Measurements from ENCODE around the gene DDX24.

The DDX24 gene

GRCh38 chr14:94123868-94124267 is 42.9 kb upstream of the DDX24 start:
- H3K9ac ChIP-seq (ENCODE audit: low read depth, low read length), result no peak overlapping the region

GRCh38 chr14:94123296-94123695 is 42.3 kb upstream of the DDX24 start:
- no peak overlapping the region for H3K9ac ChIP-seq (ENCODE audit: low read depth, low read length)
- no peak overlapping the region for H3K4me3 ChIP-seq (ENCODE audit: low read length)
- H3K4me1 ChIP-seq (ENCODE audit: insufficient read depth, low read length), result no peaks in the 10 kb centered on the region
- peaks cover 5% of the 10 kb centered on the region; the same call in 1 of the 2 replicates for H3K9me3 ChIP-seq (ENCODE audit: insufficient read depth, low read depth, low read length)
- WGBS, result 92% methylated on average over 9 of the region's 9 CpGs
- H3K27ac ChIP-seq (ENCODE audit: low read depth, low read length), result no peak overlapping the region
- no peaks in the 10 kb centered on the region for H3K27me3 ChIP-seq (ENCODE audit: insufficient read depth, low read length)
- H3K36me3 ChIP-seq (ENCODE audit: insufficient read depth, low read length), result no peaks in the 10 kb centered on the region

More at GRCh38 chr14:94123868-94124267, 42.9 kb upstream of the DDX24 start:
- Histone ChIP-seq H3K4me3 (ENCODE audit: low read length) (no peak overlapping the region), H3K27ac (ENCODE audit: low read depth, low read length) (no peak overlapping the region), H3K9me3 (ENCODE audit: insufficient read depth, low read depth, low read length) (peaks cover 5% of the 10 kb centered on the region; the same call in 1 of the 2 replicates), H3K27me3 (ENCODE audit: insufficient read depth, low read length) (no peaks in the 10 kb centered on the region), H3K4me1 (ENCODE audit: insufficient read depth, low read length) (no peaks in the 10 kb centered on the region), H3K36me3 (ENCODE audit: insufficient read depth, low read length) (no peaks in the 10 kb centered on the region)
- WGBS, result 100% methylated on average over 1 of the region's 1 CpG

GRCh38 chr14:94122438-94122837 is 41.4 kb upstream of the DDX24 start:
- Histone ChIP-seq H3K4me1 (ENCODE audit: insufficient read depth, low read length) (no peaks in the 10 kb centered on the region), H3K36me3 (ENCODE audit: insufficient read depth, low read length) (no peaks in the 10 kb centered on the region), H3K9ac (ENCODE audit: low read depth, low read length) (no peak overlapping the region), H3K27me3 (ENCODE audit: insufficient read depth, low read length) (no peaks in the 10 kb centered on the region), H3K4me3 (ENCODE audit: low read length) (no peak overlapping the region), H3K9me3 (ENCODE audit: insufficient read depth, low read depth, low read length) (peaks cover 5% of the 10 kb centered on the region; the same call in 1 of the 2 replicates), H3K27ac (ENCODE audit: low read depth, low read length) (no peak overlapping the region)
- 62% methylated on average over 3 of the region's 3 CpGs for WGBS

- 80% methylated on average over 3 of the region's 3 CpGs for WGBS
- no peaks in the 10 kb centered on the region for H3K4me1 ChIP-seq (ENCODE audit: insufficient read depth, low read length)
- H3K9ac ChIP-seq (ENCODE audit: low read depth, low read length), result no peak overlapping the region
- H3K9me3 ChIP-seq (ENCODE audit: insufficient read depth, low read depth, low read length), result peaks cover 5% of the 10 kb centered on the region; the same call in 1 of the 2 replicates
- no peak overlapping the region for H3K27ac ChIP-seq (ENCODE audit: low read depth, low read length)
- H3K36me3 ChIP-seq (ENCODE audit: insufficient read depth, low read length), result no peaks in the 10 kb centered on the region
- H3K4me3 ChIP-seq (ENCODE audit: low read length), result no peak overlapping the region
- no peaks in the 10 kb centered on the region for H3K27me3 ChIP-seq (ENCODE audit: insufficient read depth, low read length)
Measured at GRCh38 chr14:94121485-94121884, 40.5 kb upstream of the DDX24 start.

- H3K27me3 ChIP-seq (ENCODE audit: insufficient read depth, low read length), result no peaks in the 10 kb centered on the region
- WGBS, result 89% methylated on average over 5 of the region's 5 CpGs
- no peak overlapping the region for H3K4me3 ChIP-seq (ENCODE audit: low read length)
- H3K9me3 ChIP-seq (ENCODE audit: insufficient read depth, low read depth, low read length), result peaks cover 5% of the 10 kb centered on the region; the same call in 1 of the 2 replicates
- no peak overlapping the region for H3K9ac ChIP-seq (ENCODE audit: low read depth, low read length)
- H3K27ac ChIP-seq (ENCODE audit: low read depth, low read length), result no peak overlapping the region
- no peaks in the 10 kb centered on the region for H3K4me1 ChIP-seq (ENCODE audit: insufficient read depth, low read length)
- H3K36me3 ChIP-seq (ENCODE audit: insufficient read depth, low read length), result no peaks in the 10 kb centered on the region
Measured at GRCh38 chr14:94120667-94121340, 39.8 kb upstream of the DDX24 start.

- H3K27me3 ChIP-seq (ENCODE audit: insufficient read depth, low read length), result no peaks in the 10 kb centered on the region
- no peak overlapping the region for H3K4me3 ChIP-seq (ENCODE audit: low read length)
- no peaks in the 10 kb centered on the region for H3K4me1 ChIP-seq (ENCODE audit: insufficient read depth, low read length)
- no peaks in the 10 kb centered on the region for H3K36me3 ChIP-seq (ENCODE audit: insufficient read depth, low read length)
- no peak overlapping the region for H3K27ac ChIP-seq (ENCODE audit: low read depth, low read length)
- H3K9ac ChIP-seq (ENCODE audit: low read depth, low read length), result no peak overlapping the region
- H3K9me3 ChIP-seq (ENCODE audit: insufficient read depth, low read depth, low read length), result peaks cover 5% of the 10 kb centered on the region; the same call in 1 of the 2 replicates
Measured at GRCh38 chr14:94119071-94119470, 38.1 kb upstream of the DDX24 start.

- Histone ChIP-seq H3K4me1 (ENCODE audit: insufficient read depth, low read length) (no peaks in the 10 kb centered on the region), H3K4me3 (ENCODE audit: low read length) (no peak overlapping the region), H3K27me3 (ENCODE audit: insufficient read depth, low read length) (no peaks in the 10 kb centered on the region), H3K9ac (ENCODE audit: low read depth, low read length) (no peak overlapping the region), H3K9me3 (ENCODE audit: insufficient read depth, low read depth, low read length) (peaks cover 5% of the 10 kb centered on the region; the same call in 1 of the 2 replicates), H3K27ac (ENCODE audit: low read depth, low read length) (no peak overlapping the region), H3K36me3 (ENCODE audit: insufficient read depth, low read length) (no peaks in the 10 kb centered on the region)
- 88% methylated on average over 9 of the region's 9 CpGs for WGBS
Measured at GRCh38 chr14:94117856-94118255, 36.9 kb upstream of the DDX24 start.

- H3K9ac ChIP-seq (ENCODE audit: low read depth, low read length), result no peak overlapping the region
- WGBS, result 96% methylated on average over 10 of the region's 10 CpGs
- H3K4me3 ChIP-seq (ENCODE audit: low read length), result no peak overlapping the region
- H3K27me3 ChIP-seq (ENCODE audit: insufficient read depth, low read length), result no peaks in the 10 kb centered on the region
- H3K27ac ChIP-seq (ENCODE audit: low read depth, low read length), result no peak overlapping the region
- H3K4me1 ChIP-seq (ENCODE audit: insufficient read depth, low read length), result no peaks in the 10 kb centered on the region
- peaks cover 5% of the 10 kb centered on the region; the same call in 1 of the 2 replicates for H3K9me3 ChIP-seq (ENCODE audit: insufficient read depth, low read depth, low read length)
- H3K36me3 ChIP-seq (ENCODE audit: insufficient read depth, low read length), result no peaks in the 10 kb centered on the region
Measured at GRCh38 chr14:94116701-94117100, 35.7 kb upstream of the DDX24 start.

GRCh38 chr14:94115631-94116030 is 34.6 kb upstream of the DDX24 start:
- H3K36me3 ChIP-seq (ENCODE audit: insufficient read depth, low read length), result no peaks in the 10 kb centered on the region
- 90% methylated on average over 15 of the region's 15 CpGs for WGBS
- H3K9ac ChIP-seq (ENCODE audit: low read depth, low read length), result no peak overlapping the region
- H3K4me3 ChIP-seq (ENCODE audit: low read length), result no peak overlapping the region
- no peaks in the 10 kb centered on the region for H3K27me3 ChIP-seq (ENCODE audit: insufficient read depth, low read length)
- H3K9me3 ChIP-seq (ENCODE audit: insufficient read depth, low read depth, low read length), result peaks cover 5% of the 10 kb centered on the region; the same call in 1 of the 2 replicates
- H3K27ac ChIP-seq (ENCODE audit: low read depth, low read length), result no peak overlapping the region
- no peaks in the 10 kb centered on the region for H3K4me1 ChIP-seq (ENCODE audit: insufficient read depth, low read length)

GRCh38 chr14:94115058-94115591 is 34.1 kb upstream of the DDX24 start:
- WGBS, result 89% methylated on average over 4 of the region's 4 CpGs
- Histone ChIP-seq H3K9ac (ENCODE audit: low read depth, low read length) (no peak overlapping the region), H3K27me3 (ENCODE audit: insufficient read depth, low read length) (no peaks in the 10 kb centered on the region), H3K4me1 (ENCODE audit: insufficient read depth, low read length) (no peaks in the 10 kb centered on the region), H3K27ac (ENCODE audit: low read depth, low read length) (no peak overlapping the region), H3K36me3 (ENCODE audit: insufficient read depth, low read length) (no peaks in the 10 kb centered on the region), H3K9me3 (ENCODE audit: insufficient read depth, low read depth, low read length) (peaks cover 5% of the 10 kb centered on the region; the same call in 1 of the 2 replicates), H3K4me3 (ENCODE audit: low read length) (no peak overlapping the region)

GRCh38 chr14:94114589-94115057 is 33.6 kb upstream of the DDX24 start:
- no peak overlapping the region for H3K9ac ChIP-seq (ENCODE audit: low read depth, low read length)
- no peak overlapping the region for H3K4me3 ChIP-seq (ENCODE audit: low read length)
- H3K9me3 ChIP-seq (ENCODE audit: insufficient read depth, low read depth, low read length), result peaks cover 4% of the 10 kb centered on the region; the same call in 1 of the 2 replicates
- no peak overlapping the region for H3K27ac ChIP-seq (ENCODE audit: low read depth, low read length)
- H3K4me1 ChIP-seq (ENCODE audit: insufficient read depth, low read length), result no peaks in the 10 kb centered on the region
- H3K36me3 ChIP-seq (ENCODE audit: insufficient read depth, low read length), result no peaks in the 10 kb centered on the region
- WGBS, result 87% methylated on average over 5 of the region's 5 CpGs
- no peaks in the 10 kb centered on the region for H3K27me3 ChIP-seq (ENCODE audit: insufficient read depth, low read length)

Measured in HUES64 (cell line).